Posterior cingulate gyrus (tissue), 11 donors: ENCODE measurements around the gene HOMER3.
"Not testable (repeated sequence)": the region's sequence is repeated elsewhere in the genome, so short reads cannot be mapped to it uniquely, and the experiment has no call there.

Experiments used
- DNase-seq, 10 donors: peaks; one replicate each; pipeline versions ENCODE4 v3.0.0 to v3.0.0-alpha.2; 2020 to 2021; ENCODE audit warnings: mixed read lengths in 3 of 10
- intact Hi-C: fragments of 100-400 bp; cut with DNase I; formaldehyde crosslinking; loops from one replicate; pipeline ENCODE4 v1.15.1; 2023

HOMER3 gene

GRCh38 chr19:18928018-18928805, 12.8 kb downstream of the HOMER3 start:
- intact Hi-C loops = no loop called here
- DNase-seq = no peak

- intact Hi-C loops = no loop called here
- DNase-seq = no peak
Observed at GRCh38 chr19:18924684-18925213, 16.3 kb downstream of the HOMER3 start.

DNA sequence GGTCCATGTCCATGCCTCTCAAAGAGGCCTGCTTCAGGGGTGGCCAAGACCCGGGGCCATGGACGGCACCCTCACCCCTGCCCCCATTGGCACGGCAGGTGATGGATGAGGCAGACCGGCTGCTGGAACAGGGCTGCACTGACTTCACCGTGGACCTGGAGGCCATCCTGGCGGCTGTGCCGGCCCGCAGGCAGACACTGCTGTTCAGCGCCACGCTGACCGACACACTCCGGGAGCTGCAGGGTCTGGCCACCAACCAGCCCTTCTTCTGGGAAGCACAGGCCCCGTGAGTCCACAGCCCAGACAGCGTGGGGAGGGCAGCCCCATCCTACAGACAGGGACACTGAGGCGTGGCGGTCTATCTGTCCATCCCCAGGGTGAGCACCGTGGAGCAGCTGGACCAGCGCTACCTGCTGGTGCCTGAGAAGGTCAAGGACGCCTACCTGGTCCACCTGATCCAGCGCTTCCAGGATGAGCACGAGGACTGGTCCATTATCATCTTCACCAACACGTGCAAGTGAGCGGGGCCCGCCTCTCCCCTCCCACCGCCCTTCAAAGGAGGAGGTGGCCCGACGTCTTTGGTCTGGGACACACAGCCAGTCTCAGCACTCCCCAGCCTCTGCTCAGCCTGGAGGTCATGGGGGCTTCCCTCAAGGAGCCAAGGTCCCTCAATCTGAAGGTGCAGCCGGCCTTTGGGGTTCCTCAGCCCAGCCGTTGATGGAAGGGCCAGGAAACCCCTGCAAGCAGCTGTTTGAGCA, 18.6 kb downstream of the HOMER3 start:
- DNase-seq = no peak
- intact Hi-C loops = no loop called here

DNA sequence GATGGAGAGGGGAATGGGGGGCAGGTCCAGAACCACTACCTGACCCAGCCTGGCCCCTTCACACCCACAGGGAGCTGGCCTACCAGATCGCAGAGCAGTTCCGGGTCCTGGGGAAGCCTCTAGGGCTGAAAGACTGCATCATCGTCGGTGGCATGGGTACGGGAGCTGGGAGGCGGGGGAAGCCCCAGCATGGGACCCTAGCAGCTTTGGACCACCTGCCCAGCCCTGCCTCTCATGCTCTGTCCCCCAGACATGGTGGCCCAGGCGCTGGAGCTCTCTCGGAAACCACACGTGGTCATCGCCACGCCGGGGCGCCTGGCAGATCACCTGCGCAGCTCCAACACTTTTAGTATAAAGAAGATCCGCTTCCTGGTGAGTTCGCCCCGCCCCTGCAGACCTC, 19.4 kb downstream of the HOMER3 start:
- intact Hi-C loops = no loop called here
- DNase-seq = no peak

GRCh38 chr19:18920400-18920799, 20.6 kb downstream of the HOMER3 start:
- intact Hi-C loops = no loop called here
- no peak for DNase-seq

DNA sequence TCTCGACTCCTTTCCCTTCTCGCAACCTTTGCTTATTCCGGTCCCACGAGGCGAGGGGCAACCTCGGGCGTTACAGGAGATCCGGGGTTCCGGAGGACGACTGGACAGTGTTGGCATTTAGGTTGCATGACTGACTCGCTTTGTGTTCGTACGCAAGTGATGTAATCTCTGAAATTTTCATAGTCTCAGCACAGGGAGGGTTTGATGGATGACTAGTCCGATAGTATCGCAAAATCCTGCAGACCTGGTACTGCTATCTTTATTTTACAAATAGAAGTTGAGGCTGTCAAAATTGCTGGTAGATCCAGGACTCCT, 21.2 kb downstream of the HOMER3 start:
- DNase-seq = no peak
- intact Hi-C loops = loop anchor here (2.0 to 5.0 kb wide), 2 partner anchors 53 to 333 kb away; partner anchors contain the start of gene REX1BD

DNA sequence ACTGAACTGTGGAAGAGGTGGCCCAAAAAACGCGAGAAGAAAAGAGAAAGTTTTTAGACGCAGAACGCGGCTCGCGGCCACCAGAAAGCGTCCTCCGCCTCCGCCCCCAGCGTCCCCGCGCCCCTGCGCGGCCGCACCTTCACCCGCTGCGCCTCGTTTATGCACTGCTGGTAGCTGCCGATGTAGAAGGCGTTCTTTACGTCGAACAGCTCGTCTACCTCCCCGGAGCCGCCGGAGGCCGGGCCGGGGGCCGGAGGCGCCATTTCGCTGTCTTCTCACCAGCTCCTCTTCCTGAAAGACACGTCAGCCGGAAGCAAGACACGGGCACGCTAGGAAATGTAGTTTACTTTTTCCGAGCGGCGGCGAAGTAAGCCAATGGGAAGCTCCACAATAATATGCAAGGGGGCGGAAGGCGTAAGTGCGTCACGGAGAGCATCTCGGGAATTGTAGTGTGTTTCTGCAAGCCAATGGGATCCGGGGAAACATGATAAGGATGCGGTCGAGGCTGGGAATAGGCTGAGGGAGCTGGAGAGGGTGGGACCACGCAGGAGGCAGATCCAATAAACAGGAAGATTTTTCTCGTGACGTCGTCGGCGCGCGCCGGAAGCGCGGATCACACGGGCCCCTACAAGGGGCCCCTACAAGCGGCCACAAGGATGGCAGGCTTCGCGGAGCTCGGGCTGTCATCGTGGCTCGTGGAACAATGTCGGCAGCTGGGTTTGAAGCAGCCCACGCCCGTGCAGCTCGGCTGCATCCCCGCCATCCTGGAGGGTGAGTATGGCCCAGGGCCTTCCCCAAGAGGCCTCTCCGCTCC, 21.7 kb downstream of the HOMER3 start, which contains the start of the genes COPE and DDX49:
Gene COPE (minus strand): TSS at position 302 of the 814 bp plus-strand sequence. CDS start 39 bp downstream, at position 263.
Gene DDX49 (plus strand): TSS at position 630 of the 814 bp plus-strand sequence. CDS start 27 bp downstream, at position 657.
- peak; percentile 94 to 100 (median 98) for DNase-seq
- intact Hi-C loops = loop anchor here (2.0 to 5.0 kb wide), 2 partner anchors 52 to 332 kb away; partner anchors contain the start of gene REX1BD

GRCh38 chr19:18917593-18917992, 23.4 kb downstream of the HOMER3 start:
- intact Hi-C loops = loop anchor here (5.0 kb wide), 1 partner anchor 330 kb away; the partner anchor contains the start of gene REX1BD

GRCh38 chr19:18915639-18916038, 25.4 kb downstream of the HOMER3 start:
- intact Hi-C loops = loop anchor here (5.0 kb wide), 1 partner anchor 328 kb away; the partner anchor contains the start of gene REX1BD

More at GRCh38 chr19:18917593-18917992, 23.4 kb downstream of the HOMER3 start:
- DNase-seq = not testable (repeated sequence)

GRCh38 chr19:18913466-18913865, 27.6 kb downstream of the HOMER3 start:
- no peak for DNase-seq

More at GRCh38 chr19:18915639-18916038, 25.4 kb downstream of the HOMER3 start:
- peak; percentile 59 to 96 (median 78) for DNase-seq

DNA sequence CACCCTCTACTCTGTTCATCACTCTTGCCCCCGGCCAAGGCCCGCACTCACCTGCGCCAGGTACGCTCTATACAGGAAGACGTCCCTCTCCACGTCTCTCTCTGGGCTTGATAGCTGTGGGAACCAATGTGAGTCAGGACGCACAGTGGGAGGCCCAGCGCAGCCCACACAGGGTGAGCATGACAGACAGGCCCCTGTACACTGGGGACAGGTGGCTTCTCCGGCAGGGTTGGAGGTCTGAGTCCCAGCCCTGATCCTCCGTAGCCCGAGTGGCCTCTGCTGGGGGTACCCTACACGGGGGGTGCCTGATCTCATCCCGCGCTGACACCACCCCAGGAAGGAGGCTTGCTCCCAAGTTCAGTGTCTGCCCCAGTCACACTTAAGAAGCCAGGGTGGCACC, 28.1 kb downstream of the HOMER3 start:
- peak in 1 of 10 donors; percentile 67 for DNase-seq
- intact Hi-C loops = no loop called here

More at GRCh38 chr19:18913466-18913865, 27.6 kb downstream of the HOMER3 start:
- intact Hi-C loops = no loop called here

GRCh38 chr19:18910801-18911436, 30.1 kb downstream of the HOMER3 start:
- peak in 1 of 10 donors; percentile 81 for DNase-seq
- intact Hi-C loops = no loop called here

DNA sequence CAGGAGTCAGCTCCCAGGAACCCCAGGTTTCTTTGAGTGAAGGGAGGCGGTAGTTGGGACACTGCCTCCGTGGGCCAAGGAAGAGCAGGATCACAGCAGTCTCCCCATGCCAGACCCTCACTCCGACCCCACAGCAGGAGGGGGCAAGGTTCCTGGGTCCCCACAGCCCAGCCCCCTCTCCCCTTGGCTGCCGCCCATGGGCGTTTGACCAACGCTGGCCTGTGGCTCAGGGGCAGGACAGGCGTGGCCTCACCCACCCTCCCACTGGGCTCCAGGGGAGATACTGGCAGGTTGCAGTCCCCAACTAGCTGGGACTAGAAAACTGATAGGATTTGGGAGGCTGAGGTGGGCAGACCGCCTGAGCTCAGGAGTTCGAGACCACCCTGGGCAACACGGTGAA, 31.0 kb downstream of the HOMER3 start:
- intact Hi-C loops = no loop called here
- DNase-seq = peak in 1 of 10 donors; percentile 80

GRCh38 chr19:18908917-18909619, 31.9 kb downstream of the HOMER3 start:
- intact Hi-C loops = no loop called here
- DNase-seq = peak in 1 of 10 donors; percentile 84

DNA sequence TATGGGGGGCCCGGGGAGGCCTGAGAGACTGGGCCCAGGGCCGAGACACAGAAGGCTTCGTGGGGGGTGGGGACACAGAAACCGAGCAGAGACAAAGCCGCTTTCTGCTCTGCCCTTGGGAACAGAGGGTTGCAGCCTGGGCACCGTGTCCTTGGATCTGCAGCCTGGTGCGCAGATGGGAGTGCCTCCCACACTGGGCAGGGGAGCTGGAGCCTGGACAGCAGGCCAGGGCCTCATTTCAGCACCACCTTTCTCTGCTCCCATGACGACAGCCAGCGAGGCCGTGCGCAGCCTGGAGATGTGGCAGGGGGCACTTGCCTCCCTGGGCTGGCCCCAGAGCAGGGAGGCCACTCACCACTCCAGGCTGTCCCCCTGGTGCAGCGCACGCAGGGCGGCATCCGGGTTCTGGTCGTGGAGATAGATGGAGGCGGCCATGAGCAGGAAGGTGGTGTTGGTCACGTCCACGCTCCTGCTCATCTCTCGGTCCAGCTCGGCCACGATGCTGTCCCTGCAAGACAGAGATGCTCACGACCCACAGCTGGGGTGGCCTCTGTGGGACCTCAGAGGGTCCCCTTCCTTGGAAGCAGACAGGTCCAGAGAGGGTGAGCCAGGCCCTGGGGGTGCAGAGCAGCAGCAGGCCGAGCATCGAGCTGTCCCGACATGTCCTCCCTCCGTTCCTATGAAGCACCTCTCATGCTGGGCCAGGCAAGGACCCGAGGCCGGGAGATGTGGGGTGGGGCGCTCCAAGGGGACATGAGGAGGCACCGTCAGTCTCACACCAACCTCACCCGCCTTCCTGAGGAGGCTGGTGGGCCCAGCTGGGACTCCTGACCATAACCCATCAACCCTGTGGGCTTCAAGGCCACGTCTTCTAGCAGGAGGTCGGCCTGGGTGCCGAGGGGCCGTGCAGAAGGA, 34.2 kb downstream of the HOMER3 start:
- intact Hi-C loops = no loop called here
- DNase-seq = peak; percentile 66 to 97 (median 82)

- DNase-seq = no peak
- intact Hi-C loops = no loop called here
Observed at GRCh38 chr19:18905513-18906236, 35.3 kb downstream of the HOMER3 start.

- intact Hi-C loops = no loop called here
- no peak for DNase-seq
Observed at GRCh38 chr19:18905058-18905456, 36.0 kb downstream of the HOMER3 start.
